ENCODE measurements around the gene CMTM2.

DNA sequence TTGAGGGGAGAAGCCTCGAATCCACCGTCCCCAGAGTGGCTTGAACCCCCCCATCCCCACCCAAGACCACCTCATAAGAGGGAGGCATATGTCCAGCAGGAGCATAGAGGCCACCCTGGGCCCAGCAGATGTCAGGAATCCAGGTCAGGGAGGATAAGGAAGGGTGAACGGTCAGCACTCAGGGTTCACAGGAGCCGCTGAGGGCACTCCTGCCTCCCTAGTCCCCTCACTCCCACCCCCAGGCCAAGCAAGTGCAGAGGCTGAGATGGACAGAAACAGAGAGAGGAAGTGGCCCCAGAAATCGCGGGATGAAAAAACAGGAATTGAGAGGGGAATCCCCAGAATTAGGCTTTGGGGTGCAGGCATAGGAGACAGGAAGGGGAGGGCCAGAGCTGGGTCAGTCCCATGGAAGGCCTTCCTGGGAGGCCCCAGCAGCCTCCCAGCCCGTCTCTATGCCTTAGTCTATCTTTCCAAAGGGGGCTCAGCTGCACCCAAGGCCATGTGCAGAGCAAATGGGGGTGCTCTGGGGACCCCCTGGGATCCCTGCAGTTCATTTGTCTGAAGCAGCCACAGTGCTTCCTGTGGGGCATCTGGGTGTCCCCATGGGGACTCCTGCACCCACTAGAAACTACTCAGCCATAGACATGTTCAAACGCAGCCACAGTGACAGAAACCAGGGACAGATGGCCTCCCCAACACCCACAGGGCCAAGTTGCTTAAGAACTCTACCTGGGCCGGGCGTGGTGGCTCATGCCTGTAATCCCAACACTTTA lies 26.9 kb downstream of the CMTM2 start:
- TF ChIP-seq YY1 (IDR thresholded peaks at IDR 0.05; ENCODE audit: insufficient read depth, insufficient read length), result no peak
- no peak for TF ChIP-seq ZNF274 (IDR thresholded peaks at IDR 0.05; ENCODE audit: low read depth, low read length)
- no peak for TF ChIP-seq SUZ12 (IDR thresholded peaks at IDR 0.05; ENCODE audit: extremely low read depth, insufficient read depth, insufficient read length)
